KG1 (cell line): ENCODE data around the gene RARB.

Experiments used
- DNase-seq: peaks from one replicate; lab custom pipeline; 2025; lab: John Stamatoyannopoulos, UW

Gene RARB

GRCh38 chr3:25472731-25473130 is 44.7 kb downstream of the RARB start:
- no peak for DNase-seq

- DNase-seq: no peak
Measured at GRCh38 chr3:25473246-25473645, 45.2 kb downstream of the RARB start.

GRCh38 chr3:25474052-25474451 is 46.0 kb downstream of the RARB start:
- no peak for DNase-seq

- no peak for DNase-seq
Measured at GRCh38 chr3:25476639-25477038, 48.6 kb downstream of the RARB start.

- DNase-seq: no peak
Measured at GRCh38 chr3:25478211-25478757, 50.2 kb downstream of the RARB start.

GRCh38 chr3:25478964-25479726 is 51.1 kb downstream of the RARB start:
- no peak for DNase-seq

GRCh38 chr3:25479727-25480010 is 51.6 kb downstream of the RARB start:
- DNase-seq: no peak

GRCh38 chr3:25480811-25481210 is 52.7 kb downstream of the RARB start:
- DNase-seq: no peak

- no peak for DNase-seq
Measured at GRCh38 chr3:25481386-25481785, 53.3 kb downstream of the RARB start.

- no peak for DNase-seq
Measured at GRCh38 chr3:25483456-25483855, 55.4 kb downstream of the RARB start.

GRCh38 chr3:25485673-25486072 is 57.6 kb downstream of the RARB start:
- DNase-seq: no peak

GRCh38 chr3:25486932-25487331 is 58.9 kb downstream of the RARB start:
- no peak for DNase-seq

GRCh38 chr3:25489858-25490593 is 62.0 kb downstream of the RARB start:
- DNase-seq: no peak

- no peak for DNase-seq
Measured at GRCh38 chr3:25493246-25493645, 65.2 kb downstream of the RARB start.

- no peak for DNase-seq
Measured at GRCh38 chr3:25493786-25494185, 65.7 kb downstream of the RARB start.

GRCh38 chr3:25495304-25495703 is 67.2 kb downstream of the RARB start:
- no peak for DNase-seq

GRCh38 chr3:25495726-25496253 is 67.7 kb downstream of the RARB start:
- no peak for DNase-seq

- DNase-seq: no peak
Measured at GRCh38 chr3:25497096-25497495, 69.0 kb downstream of the RARB start.

GRCh38 chr3:25500706-25501210 is 72.7 kb downstream of the RARB start:
- no peak for DNase-seq

- DNase-seq: no peak
Measured at GRCh38 chr3:25502233-25502632, 74.2 kb downstream of the RARB start.

- DNase-seq: no peak
Measured at GRCh38 chr3:25503898-25504301, 75.8 kb downstream of the RARB start.

GRCh38 chr3:25505581-25505980 is 77.5 kb downstream of the RARB start:
- no peak for DNase-seq

- no peak for DNase-seq
Measured at GRCh38 chr3:25507811-25508210, 79.7 kb downstream of the RARB start.
